CD4-positive, alpha-beta T cell treated with Interleukin-6 at 100 ng/mL for 8 hours (primary cell): ENCODE measurements around the gene FNDC3A.
A peak's percentile ranks its signal among the peaks of the same experiment; 100 is the strongest.

Experiments
- DNase-seq: peaks from one replicate; pipeline ENCODE4 v3.0.0-alpha.2; 2020; ENCODE audit warnings: mixed read lengths, low spot score

Gene FNDC3A

DNA sequence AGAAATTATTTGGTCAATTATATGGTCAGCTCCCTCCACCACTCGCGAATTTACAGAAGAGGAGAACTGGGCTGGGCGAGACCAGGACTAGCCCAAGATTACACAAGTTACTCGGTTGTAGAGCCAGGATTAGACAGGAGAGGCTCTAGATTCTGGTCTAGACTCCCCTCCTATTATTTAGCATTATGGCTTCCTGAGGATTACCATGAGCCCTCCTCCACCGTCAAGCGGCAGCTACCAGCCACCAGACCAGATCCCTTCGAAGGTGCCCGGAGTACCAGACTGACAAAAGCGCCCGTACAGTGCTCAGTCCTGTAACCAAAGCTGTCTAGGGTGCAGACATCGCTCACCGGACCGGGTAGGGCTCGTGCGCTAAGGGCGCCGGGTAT, 243.9 kb downstream of the FNDC3A start:
- no peak for DNase-seq

- no peak for DNase-seq
Observed at GRCh38 chr13:49220036-49220855, 244.5 kb downstream of the FNDC3A start, which contains the start of gene MLNR. TSS of gene MLNR (plus strand) at chr13:49220338. CDS start at chr13:49220338, 0 bp downstream.

GRCh38 chr13:49220856-49221589, 245.3 kb downstream of the FNDC3A start:
- no peak for DNase-seq

DNA sequence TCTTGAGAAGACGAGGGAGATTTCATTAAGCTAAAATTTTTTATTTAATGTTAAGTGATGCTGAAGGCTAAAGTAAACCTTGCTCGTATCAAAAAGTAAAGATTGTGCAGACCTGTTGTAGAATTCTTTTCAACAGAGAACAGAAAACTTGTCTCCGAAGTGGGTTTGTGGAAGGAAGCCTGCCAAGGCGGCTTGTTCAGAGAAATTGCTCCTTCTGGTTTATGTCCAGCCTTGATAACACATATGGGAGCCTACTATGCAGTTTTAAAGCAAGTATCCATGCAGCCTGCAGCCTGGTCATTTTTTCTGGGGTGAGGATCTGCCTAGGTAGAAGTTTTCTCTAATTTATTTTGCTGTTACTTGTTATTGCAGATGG, 245.9 kb downstream of the FNDC3A start:
- no peak for DNase-seq

- DNase-seq: no peak
Observed at GRCh38 chr13:49225223-49226042, 249.7 kb downstream of the FNDC3A start.

GRCh38 chr13:49226613-49227012, 250.9 kb downstream of the FNDC3A start:
- DNase-seq: no peak

DNA sequence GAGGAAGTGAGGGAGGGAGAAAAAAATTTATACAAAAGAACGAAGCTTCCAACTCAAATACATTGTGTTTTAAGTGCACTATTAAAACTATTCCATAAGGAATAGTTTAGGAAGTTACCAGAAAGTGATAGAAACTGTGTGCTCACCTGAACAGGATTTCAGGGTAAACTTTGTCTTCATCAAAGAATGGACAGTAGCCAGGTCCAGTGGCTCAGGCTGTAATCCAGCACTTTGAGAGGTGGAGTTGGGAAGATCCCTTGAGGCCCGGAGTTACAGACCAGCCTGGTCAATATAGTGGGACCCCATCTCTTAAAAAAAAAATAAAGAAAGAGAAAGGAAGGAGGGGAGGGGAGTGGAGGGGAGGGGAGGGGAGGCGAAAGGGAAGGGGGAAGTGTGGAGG, 259.0 kb downstream of the FNDC3A start:
- DNase-seq: no peak

GRCh38 chr13:49235856-49236431, 260.2 kb downstream of the FNDC3A start:
- no peak for DNase-seq

DNA sequence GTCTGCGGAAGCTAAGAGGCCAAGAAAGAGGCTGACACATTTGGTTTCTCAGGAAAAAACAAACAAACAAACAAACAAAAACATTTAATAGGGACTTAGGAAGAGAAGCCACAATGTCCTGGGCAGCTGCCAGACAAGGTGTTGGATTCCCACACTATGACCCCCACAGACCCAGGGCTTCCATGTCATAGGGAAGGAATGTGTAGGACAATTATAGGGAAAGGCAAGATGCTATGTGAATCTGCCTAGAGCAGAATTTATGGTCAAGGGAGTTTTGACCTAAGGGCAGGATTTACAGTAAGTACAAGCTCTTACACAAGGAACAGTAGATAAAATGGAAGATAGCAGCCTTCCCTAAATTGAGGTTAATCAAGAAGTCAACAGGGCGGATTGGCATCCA, 262.9 kb downstream of the FNDC3A start:
- DNase-seq: no peak

DNA sequence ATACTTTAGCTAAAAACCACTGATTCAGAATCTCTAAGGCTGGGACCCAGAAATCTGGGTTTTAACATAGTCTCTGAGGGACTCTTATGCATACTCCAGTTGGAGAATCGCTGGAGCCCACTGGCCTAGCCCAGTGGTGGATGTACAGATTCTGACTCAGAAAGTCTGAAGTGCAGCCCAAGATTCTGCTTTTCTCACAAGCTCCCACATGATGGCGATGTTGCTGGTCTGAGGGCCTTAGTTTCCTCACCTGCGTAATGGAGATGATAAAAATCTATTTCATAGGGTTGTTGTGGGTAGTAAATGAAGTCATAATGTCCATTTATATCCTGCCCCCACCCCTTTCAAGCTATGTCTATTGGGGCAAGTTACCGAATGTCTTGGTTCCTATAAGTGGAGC, 264.3 kb downstream of the FNDC3A start:
- DNase-seq: peak; percentile 40

DNA sequence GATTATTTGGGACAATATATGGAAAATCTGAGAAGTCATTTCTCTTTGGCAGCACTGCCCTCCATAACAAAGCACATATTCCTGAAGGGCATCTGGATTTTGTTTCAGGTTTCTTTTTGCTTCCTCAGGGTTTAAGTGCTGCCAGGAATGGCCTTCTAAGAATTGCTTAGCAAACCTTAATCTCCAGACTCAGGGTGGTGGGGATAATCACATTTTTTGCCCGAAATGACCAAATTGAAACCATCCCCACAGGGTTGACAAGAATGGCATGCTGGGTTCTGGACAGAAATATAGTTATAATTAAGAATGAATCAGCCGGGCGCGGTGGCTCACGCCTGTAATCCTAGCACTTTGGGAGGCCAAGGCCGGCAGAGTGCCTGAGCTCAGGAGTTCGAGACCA, 265.6 kb downstream of the FNDC3A start:
- no peak for DNase-seq

GRCh38 chr13:49245101-49245500, 269.4 kb downstream of the FNDC3A start:
- DNase-seq: no peak

DNA sequence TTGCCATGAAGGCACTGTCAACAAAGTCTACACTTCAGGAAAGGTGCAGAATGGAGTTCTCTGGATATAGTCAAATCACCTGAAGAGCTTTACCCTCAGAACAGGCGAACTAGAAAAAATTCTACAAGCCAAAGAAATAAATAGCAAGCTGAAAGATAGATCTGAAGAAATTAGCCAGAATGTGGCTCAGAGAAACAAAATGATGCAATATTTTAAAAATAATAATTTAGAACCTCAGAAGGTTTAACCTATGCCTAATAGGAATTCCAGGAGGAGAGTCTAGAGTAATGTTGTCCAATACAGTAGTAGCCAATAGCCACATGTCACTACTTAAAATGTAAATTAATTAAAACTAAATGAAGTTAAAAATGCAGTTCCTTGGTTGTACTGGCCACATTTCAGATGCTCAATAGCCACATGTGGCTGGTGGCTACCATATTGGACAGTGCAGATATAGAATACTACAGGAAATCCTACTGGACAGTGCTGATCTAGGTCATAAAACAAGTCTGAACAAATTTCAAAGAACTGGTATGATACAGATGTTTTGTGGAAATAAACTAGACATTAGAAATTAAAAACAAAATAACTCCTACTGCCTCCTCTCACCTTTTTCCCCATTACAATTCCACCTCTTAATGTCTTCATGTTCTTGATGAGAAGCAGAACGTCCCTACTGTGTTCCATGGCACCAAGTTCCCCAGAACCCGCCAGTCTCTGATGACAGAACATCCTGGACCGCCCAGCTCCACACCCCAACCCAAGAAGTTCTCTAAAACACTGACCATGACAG, 271.3 kb downstream of the FNDC3A start:
- no peak for DNase-seq

- peak; percentile 85 for DNase-seq
Observed at GRCh38 chr13:49247643-49248621, 272.2 kb downstream of the FNDC3A start, which contains the start of gene CDADC1. TSS of gene CDADC1 (plus strand) at chr13:49247925. CDS start at chr13:49248038, 113 bp downstream.

GRCh38 chr13:49248622-49249002, 272.9 kb downstream of the FNDC3A start:
- peak; percentile 1 for DNase-seq

- no peak for DNase-seq
Observed at GRCh38 chr13:49251326-49251725, 275.6 kb downstream of the FNDC3A start.

GRCh38 chr13:49253310-49253709, 277.6 kb downstream of the FNDC3A start:
- no peak for DNase-seq

DNA sequence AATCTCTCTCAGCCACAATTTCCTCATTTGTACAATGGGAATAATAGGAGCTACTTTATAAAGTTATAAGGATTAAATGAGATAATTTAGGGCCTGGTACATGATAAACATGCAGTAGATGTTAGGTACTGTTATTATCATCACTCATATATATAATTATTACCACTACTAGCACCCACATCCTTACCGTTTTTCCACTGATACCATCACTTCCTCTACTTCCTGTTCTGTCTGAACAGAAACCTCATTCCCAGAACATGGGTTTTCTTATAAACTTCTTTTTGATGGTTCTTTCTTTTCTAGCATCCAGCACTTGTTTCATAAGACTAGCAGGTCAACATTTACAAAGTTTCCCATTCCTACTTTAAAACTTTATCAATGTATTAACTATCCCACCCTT, 278.3 kb downstream of the FNDC3A start:
- DNase-seq: no peak

DNA sequence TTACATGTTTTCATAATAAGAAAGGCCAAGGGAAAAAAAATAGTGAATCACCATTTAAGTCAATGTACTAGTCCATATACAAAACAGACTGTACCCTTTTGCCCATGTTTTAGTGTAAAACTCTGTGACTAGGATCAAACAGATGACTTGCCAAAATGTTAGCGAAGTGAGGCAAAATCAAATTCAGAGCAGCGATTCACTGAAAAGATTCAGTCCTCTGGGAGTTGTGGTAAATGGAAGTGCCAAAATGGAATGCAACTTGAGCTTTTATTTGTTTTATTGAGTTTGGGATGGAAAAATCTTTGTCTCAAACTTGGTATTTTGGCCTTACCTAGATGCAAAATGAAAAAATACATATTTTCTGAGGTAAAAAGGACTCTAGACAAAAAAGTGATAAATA, 281.1 kb downstream of the FNDC3A start:
- no peak for DNase-seq
